ENCODE results near the gene HOXD11.
A peak's percentile ranks its signal among the peaks of the same experiment; 100 is the strongest.

The HOXD11 gene

DNA sequence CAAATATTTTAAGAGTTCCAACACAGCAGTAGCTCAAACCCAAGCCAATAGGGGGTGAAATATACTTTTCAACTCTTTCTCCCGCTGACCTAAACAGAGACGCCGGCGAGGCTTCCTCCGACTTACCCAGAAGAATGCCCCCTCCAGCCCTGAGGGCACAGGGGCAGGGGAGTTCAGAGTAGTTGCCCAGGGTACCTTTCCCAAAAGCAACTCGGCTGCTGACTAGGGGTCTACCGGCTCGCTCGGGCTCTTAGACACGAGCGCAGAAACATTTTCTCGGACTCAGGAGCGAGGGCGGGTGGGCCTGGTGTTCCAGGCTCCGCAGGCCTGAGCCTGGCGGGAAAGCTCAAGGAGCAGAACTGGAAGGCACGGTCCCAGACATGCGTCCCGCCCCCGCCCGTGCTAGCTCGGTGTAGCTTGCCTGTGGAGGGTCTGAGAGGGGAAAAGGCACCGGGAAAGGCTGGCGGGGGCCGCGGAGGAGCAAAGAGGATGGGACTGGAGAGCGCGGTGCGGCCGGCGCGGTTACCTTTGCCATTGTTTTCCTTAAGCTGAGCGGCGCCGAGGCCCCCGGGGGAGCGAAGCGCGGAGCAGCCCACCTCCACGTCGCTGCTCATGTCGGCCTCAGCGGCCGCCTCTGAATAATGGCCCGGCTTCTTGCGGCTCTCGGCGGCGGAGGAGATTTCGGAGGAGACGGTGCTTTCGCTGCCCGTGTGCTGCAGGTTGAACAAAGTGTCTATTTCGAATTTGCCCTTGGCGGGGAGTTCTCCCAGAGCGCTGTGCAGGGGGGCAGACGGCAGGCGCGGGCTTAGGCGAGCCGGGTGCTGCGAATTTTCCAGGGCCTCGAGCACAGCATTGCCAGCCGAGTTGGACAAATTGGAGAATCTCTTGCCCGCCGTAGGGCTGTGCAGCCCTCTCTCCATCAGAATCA is 24.0 kb upstream of the HOXD11 start:
- H3K4me1 ChIP-seq (ENCODE audit: control insufficient read depth in 1 of 2, insufficient read depth in 1 of 2, low read depth in 1 of 2, low read length in 1 of 2) = peaks cover 78 to 81% of the 10 kb centered on the region in 2 experiments

DNA sequence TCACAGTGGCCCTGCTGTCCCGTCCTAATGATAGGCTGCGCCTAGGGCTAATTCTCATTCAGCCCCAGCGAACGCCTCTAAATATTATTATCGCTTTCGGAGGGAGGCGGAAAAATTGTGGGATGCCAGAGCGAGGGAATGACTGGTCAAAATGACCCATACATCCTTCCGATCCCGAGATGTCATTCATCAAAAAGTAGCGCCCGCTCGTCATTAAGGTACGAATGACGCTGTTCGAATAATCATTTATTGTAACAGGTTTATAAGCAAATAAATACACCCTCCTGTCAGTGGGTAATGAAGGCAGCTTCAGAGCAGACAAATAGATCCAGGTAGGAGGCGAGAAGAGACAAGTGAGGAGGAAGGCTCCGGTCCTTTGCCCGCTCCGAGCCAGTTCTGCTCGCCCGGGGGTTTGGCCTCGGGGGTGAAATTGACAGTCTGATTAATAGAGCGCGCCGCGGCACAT is 23.3 kb upstream of the HOXD11 start, which contains the start of gene EVX2:
Gene EVX2, minus strand, starts transcription at position 167 of the 466 bp plus-strand sequence. CDS start 186 bp downstream, outside the sequence.
- Histone ChIP-seq H3K9me3 (peaks cover 9% of the 10 kb centered on the region), H3K27ac (no peak within 1 kb of the TSS), H3K27me3 (peaks cover 100% of the 10 kb centered on the region), H3K4me1 (ENCODE audit: control insufficient read depth in 1 of 2, insufficient read depth in 1 of 2, low read depth in 1 of 2, low read length in 1 of 2) (peaks cover 78 to 81% of the 10 kb centered on the region in 2 experiments), H3K36me3 (no peaks in the 10 kb centered on the region), H3K4me3 (ENCODE audit: low read depth in 1 of 2, low read length in 1 of 2) (peak within 1 kb of the TSS; percentile 17 to 20)
- TF ChIP-seq, protein P1, sequence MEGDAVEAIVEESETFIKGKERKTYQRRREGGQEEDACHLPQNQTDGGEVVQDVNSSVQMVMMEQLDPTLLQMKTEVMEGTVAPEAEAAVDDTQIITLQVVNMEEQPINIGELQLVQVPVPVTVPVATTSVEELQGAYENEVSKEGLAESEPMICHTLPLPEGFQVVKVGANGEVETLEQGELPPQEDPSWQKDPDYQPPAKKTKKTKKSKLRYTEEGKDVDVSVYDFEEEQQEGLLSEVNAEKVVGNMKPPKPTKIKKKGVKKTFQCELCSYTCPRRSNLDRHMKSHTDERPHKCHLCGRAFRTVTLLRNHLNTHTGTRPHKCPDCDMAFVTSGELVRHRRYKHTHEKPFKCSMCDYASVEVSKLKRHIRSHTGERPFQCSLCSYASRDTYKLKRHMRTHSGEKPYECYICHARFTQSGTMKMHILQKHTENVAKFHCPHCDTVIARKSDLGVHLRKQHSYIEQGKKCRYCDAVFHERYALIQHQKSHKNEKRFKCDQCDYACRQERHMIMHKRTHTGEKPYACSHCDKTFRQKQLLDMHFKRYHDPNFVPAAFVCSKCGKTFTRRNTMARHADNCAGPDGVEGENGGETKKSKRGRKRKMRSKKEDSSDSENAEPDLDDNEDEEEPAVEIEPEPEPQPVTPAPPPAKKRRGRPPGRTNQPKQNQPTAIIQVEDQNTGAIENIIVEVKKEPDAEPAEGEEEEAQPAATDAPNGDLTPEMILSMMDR (IDR thresholded peaks at IDR 0.05) = no peak

More for the DNA sequence above, 24.0 kb upstream of the HOXD11 start:
- TF ChIP-seq, protein P1 (IDR thresholded peaks at IDR 0.05) = no peak
- Histone ChIP-seq H3K9me3 (peaks cover 9% of the 10 kb centered on the region), H3K4me3 (ENCODE audit: low read depth in 1 of 2, low read length in 1 of 2) (peak overlapping the region in 1 of 2 experiments; percentile 8), H3K27ac (no peak overlapping the region), H3K27me3 (peaks cover 100% of the 10 kb centered on the region), H3K36me3 (no peaks in the 10 kb centered on the region)

DNA sequence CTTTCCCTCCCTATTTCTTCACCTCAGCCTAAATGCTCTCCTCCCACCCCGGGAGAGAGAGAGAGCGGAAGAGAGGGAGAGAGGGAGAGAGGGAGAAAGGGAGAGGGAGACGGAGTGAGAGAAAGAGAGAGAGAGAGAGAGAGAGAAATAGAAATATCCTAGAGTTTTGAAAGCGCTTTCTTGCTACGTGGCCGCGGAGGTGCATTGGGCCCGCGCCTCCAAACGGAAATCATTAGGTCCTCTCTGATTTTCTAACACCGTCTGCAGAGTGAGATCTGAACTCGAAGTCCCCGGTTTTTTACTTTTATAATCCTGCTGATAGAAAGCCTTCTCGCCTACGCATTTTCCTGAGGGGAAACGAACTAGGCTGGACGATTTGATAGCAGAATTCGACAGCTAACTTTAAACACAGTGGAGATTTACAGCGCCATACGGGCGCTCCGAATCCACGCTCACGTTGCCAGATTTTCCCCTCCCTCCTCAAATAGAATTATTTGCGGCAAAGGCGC is 22.4 kb upstream of the HOXD11 start:
- H3K36me3 ChIP-seq = no peaks in the 10 kb centered on the region
- H3K4me1 ChIP-seq (ENCODE audit: control insufficient read depth in 1 of 2, insufficient read depth in 1 of 2, low read depth in 1 of 2, low read length in 1 of 2) = peaks cover 70 to 72% of the 10 kb centered on the region in 2 experiments
- TF ChIP-seq, protein P1 (IDR thresholded peaks at IDR 0.05) = no peak
- no peak overlapping the region for H3K27ac ChIP-seq
- peaks cover 9% of the 10 kb centered on the region for H3K9me3 ChIP-seq
- peak overlapping the region; percentile 17 to 20 for H3K4me3 ChIP-seq (ENCODE audit: low read depth in 1 of 2, low read length in 1 of 2)
- H3K27me3 ChIP-seq = peaks cover 100% of the 10 kb centered on the region

DNA sequence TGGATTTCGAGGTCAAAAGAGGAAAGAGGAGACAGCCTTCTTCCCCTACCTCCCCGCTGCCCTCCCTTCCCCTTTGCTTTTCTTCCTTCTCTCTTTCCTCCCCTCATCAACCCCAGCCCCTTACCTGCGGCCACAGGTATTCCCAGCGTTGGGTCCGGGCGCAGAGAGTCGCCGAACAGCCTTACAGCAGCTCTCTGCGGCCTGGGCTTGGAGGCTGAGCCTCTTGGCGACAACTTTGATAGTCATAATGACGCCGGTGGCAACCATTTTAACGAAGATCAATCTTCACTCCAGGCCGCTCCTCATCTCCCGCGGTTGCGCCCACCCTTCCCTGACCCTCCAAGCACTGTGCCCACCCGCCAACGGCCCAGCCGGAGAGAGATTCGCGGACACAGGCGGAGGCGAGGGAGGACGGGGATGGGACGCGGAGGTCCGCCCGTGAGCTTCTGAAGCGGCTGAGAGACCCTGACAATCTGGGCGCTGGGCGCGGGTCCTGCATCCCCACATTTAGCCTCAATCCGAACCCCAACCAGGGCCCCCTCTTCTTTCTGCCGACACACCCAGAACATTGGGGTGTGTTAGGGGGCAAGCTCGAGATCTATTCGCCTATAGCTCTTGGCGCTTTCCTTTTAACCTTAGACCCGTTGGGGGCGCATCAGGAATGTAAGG is 21.8 kb upstream of the HOXD11 start:
- Histone ChIP-seq H3K9me3 (peaks cover 9% of the 10 kb centered on the region), H3K27me3 (peaks cover 100% of the 10 kb centered on the region), H3K4me1 (ENCODE audit: control insufficient read depth in 1 of 2, insufficient read depth in 1 of 2, low read depth in 1 of 2, low read length in 1 of 2) (peaks cover 67 to 69% of the 10 kb centered on the region in 2 experiments), H3K4me3 (ENCODE audit: low read depth in 1 of 2, low read length in 1 of 2) (peak overlapping the region; percentile 17 to 39), H3K36me3 (no peaks in the 10 kb centered on the region), H3K27ac (no peak overlapping the region)
- TF ChIP-seq, protein P1 (IDR thresholded peaks at IDR 0.05) = no peak
